Pancreas (tissue), 10 donors: ENCODE data around the gene CRABP2. TPM values are rescaled to one million over a fixed set of nuclear protein-coding genes. Genes with fewer than 3 reads are reported as not detected.
A peak's percentile ranks its signal among the peaks of the same experiment; 100 is the strongest.

ENCODE experiments used
- ATAC-seq, 4 donors: fragments of 200-7000 bp; cut with Tn5 transposase; one replicate each; pipeline versions ENCODE4 v1.8.0 to v1.9.1; 2020; ENCODE audit warnings: mild to moderate bottlenecking in 4 of 4, moderate library complexity in 4 of 4
- DNase-seq, 6 donors: peaks; one replicate each; pipeline ENCODE4 v3.0.0-alpha.2; 2020
- FAIRE-seq: peaks from 2 replicates; lab custom pipeline; 2012; peaks lifted over from hg19 to GRCh38; lab: Jason Lieb, UNC
- H3K27ac ChIP-seq, 4 donors: fragments of 200-600 bp; sonication (generic); 1 replicate in 3 of 4; 2 replicates in 1 of 4; pipeline versions ENCODE4 v1.5.0 to v1.8.0; 2020
- H3K27me3 ChIP-seq, 4 donors: fragments of 200-600 bp; one replicate each; pipeline ENCODE4 v1.8.0; 2021
- H3K36me3 ChIP-seq, 3 donors: fragments of 200-600 bp; sonication (generic) in 1 of 3; one replicate each; pipeline versions ENCODE4 v1.5.0 to v1.8.0; 2020 to 2021
- H3K4me1 ChIP-seq, 3 donors: fragments of 200-600 bp; one replicate each; pipeline ENCODE4 v1.8.0; 2021
- H3K4me3 ChIP-seq, 4 donors: fragments of 200-600 bp; sonication (generic) in 2 of 4; one replicate each; pipeline versions ENCODE4 v1.5.0 to v1.8.0; 2020 to 2021
- H3K9me3 ChIP-seq, 4 donors: fragments of 200-600 bp; one replicate each; pipeline ENCODE4 v1.8.0; 2021
- CTCF ChIP-seq, 4 donors: fragments of 200-600 bp; sonication (generic) in 3 of 4; IDR thresholded peaks; one replicate each; pipeline versions ENCODE4 v1.5.0 to v1.8.0; 2021; ENCODE audit warnings: antibody characterized with exemption in 4 of 4
- WGBS, 2 donors: extraction: QIAGEN DNeasy Blood & Tissue Kit; methylation state at CpG; one replicate each; pipeline ENCODE4 v1.1.7; 2013; 5-methylcytosine and 5-hydroxymethylcytosine counted together
- intact Hi-C, 3 donors: fragments of 100-400 bp; cut with DNase I; formaldehyde crosslinking; loops; one replicate each; pipeline versions ENCODE4 v1.11.1 to v1.14.2; 2022
- polyA plus RNA-seq, 2 donors: library from polyadenylated mRNA; stranded (reverse); fragments of 200-250 nt; gene quantifications; one replicate each; pipeline ENCODE4 v1.2.3, GENCODE V29; 2013
- total RNA-seq, 6 donors: library from RNA; stranded (reverse); fragmentation: NEBNext Ultra II Directional in 4 of 6; extraction: Animal tissue kit (Norgen Biotek cat#: 25700) in 4 of 6; gene quantifications; one replicate each; pipeline versions ENCODE4 v1.2.1 to v1.2.4, GENCODE V29; 2021 to 2023
- donor health status: healthy with polysubstance abuse.
- donor health status: DM: no; HTN: no; CAD: no; lungs with moderate emphysema.
- donor health status: DM: no; HTN: no; CAD: no.
- donor health status: control.
- donor health status: control.
- donor health status: Bipolar disorder and iron deficiency.
- donor health status: DM: yes; HTN: yes; CAD: no.
- donor health status: DM: no; HTN: no; CAD: no.
- donor health status: DM: no; HTN: no; CAD: no.
- donor health status: DM: yes; HTN: yes; CAD: no.

Gene CRABP2
- total and polyA plus RNA-seq, 8 donors: 0.38 to 5.0 (median 2.4) TPM

GRCh38 chr1:156667968-156668709, 37.2 kb downstream of the CRABP2 start:
- 85 to 88% methylated on average over 8 to 9 of the region's 9 CpGs for WGBS, 2 donors

GRCh38 chr1:156667610-156667967, 37.8 kb downstream of the CRABP2 start:
- intact Hi-C loops: no loop called here
- Histone ChIP-seq H3K9me3 (no peaks in the 10 kb centered on the region), H3K4me3 (no peak overlapping the region), H3K27me3 (no peaks in the 10 kb centered on the region), H3K27ac (no peak overlapping the region), H3K4me1 (no peaks in the 10 kb centered on the region), H3K36me3 (no peaks in the 10 kb centered on the region)
- FAIRE-seq (no peak), ATAC-seq (peak in 1 of 4 donors; percentile 24), DNase-seq (no peak)
- WGBS, 2 donors: 79% methylated on average over 5 of the region's 5 CpGs
- TF ChIP-seq CTCF (IDR thresholded peaks at IDR 0.05): no peak

More at GRCh38 chr1:156667968-156668709, 37.2 kb downstream of the CRABP2 start:
- Histone ChIP-seq H3K27me3 (no peaks in the 10 kb centered on the region), H3K4me3 (no peak overlapping the region), H3K9me3 (no peaks in the 10 kb centered on the region), H3K4me1 (no peaks in the 10 kb centered on the region), H3K27ac (no peak overlapping the region), H3K36me3 (no peaks in the 10 kb centered on the region)
- intact Hi-C loops: no loop called here
- peak in 1 of 6 donors; percentile 20 for DNase-seq
- ATAC-seq: no peak
- TF ChIP-seq CTCF (IDR thresholded peaks at IDR 0.05): no peak
- FAIRE-seq: no peak

- Histone ChIP-seq H3K27me3 (no peaks in the 10 kb centered on the region), H3K27ac (no peak overlapping the region), H3K4me1 (no peaks in the 10 kb centered on the region), H3K9me3 (no peaks in the 10 kb centered on the region), H3K4me3 (no peak overlapping the region), H3K36me3 (no peaks in the 10 kb centered on the region)
- ATAC-seq (no peak), FAIRE-seq (no peak), DNase-seq (peak in 1 of 6 donors; percentile 38)
- TF ChIP-seq CTCF (IDR thresholded peaks at IDR 0.05): no peak
- 80 to 86% methylated on average over 9 of the region's 9 CpGs for WGBS, 2 donors
- intact Hi-C loops: no loop called here
These were observed 38.3 kb downstream of the CRABP2 start for GRCh38 chr1:156666862-156667609.

- Histone ChIP-seq H3K27me3 (no peaks in the 10 kb centered on the region), H3K27ac (no peak overlapping the region), H3K9me3 (no peaks in the 10 kb centered on the region), H3K4me3 (no peak overlapping the region), H3K36me3 (no peaks in the 10 kb centered on the region), H3K4me1 (peaks cover 0 to 9% (median 0%) of the 10 kb centered on the region in 3 donors)
- peak in 1 of 6 donors; percentile 17 for DNase-seq
- intact Hi-C loops: no loop called here
- 49 to 50% methylated on average over 3 of the region's 3 CpGs for WGBS, 2 donors
- TF ChIP-seq CTCF (IDR thresholded peaks at IDR 0.05): no peak
- no peak for ATAC-seq
- FAIRE-seq: no peak
These were observed 39.8 kb downstream of the CRABP2 start for GRCh38 chr1:156665539-156665938.
